PC-3 (cell line): ENCODE data around the gene PLXNA4. TPM values are rescaled to one million over a fixed set of nuclear protein-coding genes. Genes with fewer than 3 reads are reported as not detected.
A peak's percentile ranks its signal among the peaks of the same experiment; 100 is the strongest.

Experiments
- ATAC-seq: fragments of 200-7000 bp; cut with Tn5 transposase; 2 replicates; pipeline ENCODE4 v1.9.1; 2020; ENCODE audit warnings: mild to moderate bottlenecking, moderate library complexity
- BruUV-seq: library from RNA; stranded (reverse); fragments of 400-500 nt; replicated peaks from 2 replicates; lab custom pipeline; 2021; lab: Mats Ljungman, UMichigan
- CTCF ChIA-PET: fragments of 300-600 bp; sonication (Branson Sonifier 250); formaldehyde crosslinking; loops from one replicate; lab custom pipeline; 2022; ENCODE audit warnings: antibody characterized with exemption; lab: Charles Lee
- POLR2A ChIA-PET: fragments of 300-600 bp; sonication (Branson Sonifier 250); formaldehyde crosslinking; loops from one replicate; lab custom pipeline; 2022; ENCODE audit warnings: antibody characterized with exemption; ENCODE audit not compliant: unreplicated experiment; lab: Charles Lee
- DNase-seq: peaks from one replicate; pipeline ENCODE4 v3.0.0-alpha.2; 2015
- H2AFZ ChIP-seq: fragments of 300-600 bp; sonication (generic); 2 replicates; pipeline ENCODE4 v1.6.0; 2016; ENCODE audit warnings: antibody characterized with exemption, low read length
- H3F3A ChIP-seq: fragments of 300-600 bp; sonication (generic); one replicate; pipeline ENCODE4 v1.6.0; 2017; ENCODE audit warnings: antibody characterized with exemption, low read length, control low read depth, mild to moderate bottlenecking; ENCODE audit not compliant: unreplicated experiment
- H3K27ac ChIP-seq: fragments of 300-600 bp; sonication (generic); 2 replicates; pipeline ENCODE4 v1.5.1; 2016; ENCODE audit warnings: mild to moderate bottlenecking, low read length
- H3K27me3 ChIP-seq: fragments of 300-600 bp; sonication (generic); 2 replicates; pipeline ENCODE4 v1.6.1; 2016; ENCODE audit warnings: low read length, mixed read lengths
- H3K36me3 ChIP-seq: fragments of 300-600 bp; sonication (generic); 2 replicates; pipeline ENCODE4 v1.6.1; 2016; ENCODE audit warnings: low read depth, mixed run types, low read length, mixed read lengths
- H3K4me1 ChIP-seq: fragments of 300-600 bp; sonication (generic); 2 replicates; pipeline ENCODE4 v1.5.1; 2016; ENCODE audit warnings: low read length; ENCODE audit not compliant: insufficient read depth
- H3K4me2 ChIP-seq: fragments of 300-600 bp; sonication (generic); 2 replicates; pipeline ENCODE4 v1.6.0; 2016; ENCODE audit warnings: low read length
- H3K4me3 ChIP-seq: fragments of 300-600 bp; sonication (generic); 2 replicates; pipeline ENCODE4 v1.5.1; 2016; ENCODE audit warnings: mild to moderate bottlenecking, low read length, mixed read lengths
- H3K79me2 ChIP-seq: fragments of 300-600 bp; sonication (generic); 2 replicates; pipeline ENCODE4 v1.6.1; 2017; ENCODE audit warnings: low read length, mixed read lengths
- H3K9ac ChIP-seq: fragments of 300-600 bp; sonication (generic); 2 replicates; pipeline ENCODE4 v1.6.0; 2016; ENCODE audit warnings: mild to moderate bottlenecking, low read length
- H3K9me2 ChIP-seq: fragments of 300-600 bp; sonication (generic); replicated peaks from 2 replicates; pipeline ENCODE4 v1.6.1; 2016; ENCODE audit warnings: mixed run types, low read length, mixed read lengths
- H3K9me3 ChIP-seq: fragments of 300-600 bp; sonication (generic); 2 replicates; pipeline ENCODE4 v1.6.1; 2016; ENCODE audit warnings: low read length, mixed read lengths
- H4K20me1 ChIP-seq: fragments of 300-600 bp; sonication (generic); 2 replicates; pipeline ENCODE4 v1.6.1; 2016; ENCODE audit warnings: low read length, mixed read lengths
- CTCF ChIP-seq: fragments of 300-600 bp; sonication (generic); conservative IDR thresholded peaks from 2 replicates; pipeline ENCODE4 v1.5.1; 2017; ENCODE audit warnings: antibody characterized with exemption, low read depth, mild to moderate bottlenecking, low read length
- EZH2 ChIP-seq: fragments of 300-600 bp; sonication (generic); IDR thresholded peaks from one replicate; pipeline ENCODE4 v1.6.1; 2017; ENCODE audit warnings: antibody characterized with exemption, mild to moderate bottlenecking, low read length; ENCODE audit not compliant: unreplicated experiment
- EZH2phosphoT487 ChIP-seq: fragments of 300-600 bp; sonication (generic); IDR thresholded peaks from 2 replicates; pipeline ENCODE4 v1.6.1; 2018; ENCODE audit warnings: mild to moderate bottlenecking, antibody characterized with exemption, low read length, borderline replicate concordance
- intact Hi-C: fragments of 100-400 bp; cut with micrococcal nuclease; formaldehyde crosslinking; loops from 2 replicates; pipeline ENCODE4 v1.9.0; 2023
- total RNA-seq: library from RNA; depleted of rRNA; stranded (reverse); fragments of >200 nt; gene quantifications from 2 replicates; pipeline ENCODE4 v1.2.3, GENCODE V29; 2014

Gene PLXNA4
- total RNA-seq, 1 experiment from 2014 or later = 1.2 TPM

GRCh38 chr7:132537456-132538145 is 38.7 kb downstream of the PLXNA4 start:
- DNase-seq (no peak), ATAC-seq (no peak)
- H3K4me1 ChIP-seq = peaks cover 10% of the 10 kb centered on the region
- intact Hi-C loops = no loop called here
- ChIA-PET CTCF (interaction anchor here (0.6 kb wide), 1 partner anchor 370 kb away, joined by 3 read pairs; no protein-coding TSS in a partner anchor), POLR2A (no interaction called here)
- H3F3A ChIP-seq = no peaks in the 10 kb centered on the region
- no peaks in the 10 kb centered on the region for H3K79me2 ChIP-seq
- no peaks in the 10 kb centered on the region for H3K36me3 ChIP-seq
- H3K9ac ChIP-seq = no peak overlapping the region
- H3K9me3 ChIP-seq = no peaks in the 10 kb centered on the region
- TF ChIP-seq EZH2phosphoT487 (no peak), CTCF (no peak)
- no TSS peak for BruUV-seq
- no peak overlapping the region for H3K27ac ChIP-seq
- H3K9me2 ChIP-seq = no peaks in the 10 kb centered on the region
- no peak overlapping the region for H3K4me3 ChIP-seq
- H3K4me2 ChIP-seq = no peak overlapping the region
- no peaks in the 10 kb centered on the region for H4K20me1 ChIP-seq
- H3K27me3 ChIP-seq = no peaks in the 10 kb centered on the region
- no peak overlapping the region for H2AFZ ChIP-seq

- Histone ChIP-seq H3K27me3 (no peaks in the 10 kb centered on the region), H3K36me3 (no peaks in the 10 kb centered on the region), H3K79me2 (no peaks in the 10 kb centered on the region), H3K9ac (no peak overlapping the region), H3F3A (no peaks in the 10 kb centered on the region), H3K4me3 (no peak overlapping the region), H4K20me1 (no peaks in the 10 kb centered on the region), H3K9me2 (no peaks in the 10 kb centered on the region), H3K4me2 (no peak overlapping the region; the same call in 1 of the 2 replicates), H3K27ac (no peak overlapping the region), H2AFZ (no peak overlapping the region), H3K4me1 (peaks cover 10% of the 10 kb centered on the region), H3K9me3 (no peaks in the 10 kb centered on the region)
- no TSS peak for BruUV-seq
- TF ChIP-seq EZH2 (no peak), CTCF (no peak), EZH2phosphoT487 (no peak)
- CTCF ChIA-PET = interaction anchor here (0.5 kb wide), 2 partner anchors 21 to 29 kb away, joined by 3 read pairs; no protein-coding TSS in a partner anchor
- intact Hi-C loops = no loop called here
- POLR2A ChIA-PET = no interaction called here
- DNase-seq (peak; percentile 57), ATAC-seq (peak; percentile 94)
Measured at GRCh38 chr7:132536654-132537395, 39.4 kb downstream of the PLXNA4 start.

- Histone ChIP-seq H3K9ac (no peak overlapping the region), H3K79me2 (no peaks in the 10 kb centered on the region), H3K4me1 (peaks cover 10% of the 10 kb centered on the region), H3K9me3 (no peaks in the 10 kb centered on the region), H2AFZ (no peak overlapping the region), H3F3A (no peaks in the 10 kb centered on the region), H4K20me1 (no peaks in the 10 kb centered on the region), H3K27ac (no peak overlapping the region), H3K27me3 (no peaks in the 10 kb centered on the region), H3K36me3 (no peaks in the 10 kb centered on the region), H3K4me2 (no peak overlapping the region), H3K9me2 (no peaks in the 10 kb centered on the region), H3K4me3 (no peak overlapping the region)
- no peak for ATAC-seq
- intact Hi-C loops = no loop called here
- no TSS peak for BruUV-seq
- DNase-seq = no peak
- POLR2A ChIA-PET = no interaction called here
- CTCF ChIA-PET = no interaction called here
- no peak for TF ChIP-seq EZH2
Measured at GRCh38 chr7:132533916-132534315, 42.4 kb downstream of the PLXNA4 start.
